OCI-LY7 (cell line): Measurements from ENCODE around the gene PPP2R5C. TPM values are rescaled to one million over a fixed set of nuclear protein-coding genes. Genes with fewer than 3 reads are reported as not detected.
A peak's percentile ranks its signal among the peaks of the same experiment; 100 is the strongest.

Experiments used
- BruUV-seq: library from RNA; stranded (reverse); fragments of 400-500 nt; replicated peaks from 2 replicates; lab custom pipeline; 2021; lab: Mats Ljungman, UMichigan
- CTCF ChIA-PET: fragments of 300-600 bp; sonication (Branson Sonifier 250); formaldehyde crosslinking; loops from one replicate; lab custom pipeline; 2022; ENCODE audit warnings: antibody characterized with exemption; ENCODE audit not compliant: unreplicated experiment; lab: Charles Lee
- POLR2A ChIA-PET: fragments of 300-600 bp; sonication (Branson Sonifier 250); formaldehyde crosslinking; loops from one replicate; lab custom pipeline; 2022; ENCODE audit warnings: antibody characterized with exemption; lab: Charles Lee
- DNase-seq: peaks from one replicate; pipeline ENCODE4 v3.0.0-alpha.2; 2015; ENCODE audit warnings: low spot score
- H2AFZ ChIP-seq: fragments of 200-600 bp; sonication (generic), shearing (Covaris generic); 2 replicates; pipeline ENCODE4 v1.6.1; 2014; ENCODE audit warnings: mild to moderate bottlenecking, antibody characterized with exemption, low read length, moderate library complexity
- H3K27ac ChIP-seq: fragments of 200-600 bp; sonication (generic); 2 replicates; pipeline ENCODE4 v1.5.1; 2014; ENCODE audit warnings: mixed run types, low read depth, mild to moderate bottlenecking, moderate library complexity, low read length, inconsistent platforms; ENCODE audit not compliant: poor library complexity, severe bottlenecking
- H3K36me3 ChIP-seq: fragments of 200-600 bp; sonication (generic); 2 replicates; pipeline ENCODE4 v1.6.1; 2014; ENCODE audit warnings: mild to moderate bottlenecking, antibody characterized with exemption, low read length, moderate library complexity, mixed read lengths; ENCODE audit not compliant: insufficient read depth
- H3K4me1 ChIP-seq: fragments of 200-600 bp; sonication (generic); 2 replicates; pipeline ENCODE4 v1.5.1; 2014; ENCODE audit warnings: mild to moderate bottlenecking, low read length; ENCODE audit not compliant: insufficient read depth, poor library complexity, severe bottlenecking
- H3K4me2 ChIP-seq: fragments of 200-600 bp; sonication (generic); 2 replicates; pipeline ENCODE4 v1.6.1; 2014; ENCODE audit warnings: mild to moderate bottlenecking, low read length
- H3K4me3 ChIP-seq: fragments of 200-600 bp; sonication (generic); 2 replicates; pipeline ENCODE4 v1.5.1; 2014; ENCODE audit warnings: mild to moderate bottlenecking, low read depth, low read length; ENCODE audit not compliant: poor library complexity, severe bottlenecking
- H3K79me2 ChIP-seq: fragments of 200-600 bp; sonication (generic); 2 replicates; pipeline ENCODE4 v1.6.1; 2016; ENCODE audit warnings: low read depth, mild to moderate bottlenecking, low read length, moderate library complexity, mixed read lengths; ENCODE audit not compliant: insufficient read depth
- H3K9me2 ChIP-seq: fragments of 200-600 bp; sonication (generic); 2 replicates; pipeline ENCODE4 v1.6.1; 2016; ENCODE audit warnings: mild to moderate bottlenecking, low read length, mixed read lengths; ENCODE audit not compliant: insufficient read depth
- H3K9me3 ChIP-seq: fragments of 200-600 bp; sonication (generic); 2 replicates; pipeline ENCODE4 v1.6.1; 2014; ENCODE audit warnings: mild to moderate bottlenecking, mixed run types, low read length, mixed read lengths
- H4K20me1 ChIP-seq: fragments of 200-600 bp; sonication (generic); 2 replicates; pipeline ENCODE4 v1.6.1; 2014; ENCODE audit warnings: mild to moderate bottlenecking, antibody characterized with exemption, low read length, moderate library complexity, mixed read lengths; ENCODE audit not compliant: insufficient read depth
- CTCF ChIP-seq: fragments of 200-600 bp; sonication (generic); conservative IDR thresholded peaks from 2 replicates; pipeline ENCODE4 v1.5.1; 2014; ENCODE audit warnings: mild to moderate bottlenecking, antibody characterized with exemption, low read length, moderate library complexity, mixed read lengths
- EZH2phosphoT487 ChIP-seq: fragments of 200-600 bp; sonication (generic); IDR thresholded peaks from 2 replicates; pipeline ENCODE4 v1.6.1; 2018; ENCODE audit warnings: low read depth, borderline replicate concordance, mild to moderate bottlenecking, mixed run types, antibody characterized with exemption, low read length, moderate library complexity, mixed read lengths
- intact Hi-C: fragments of 100-400 bp; cut with micrococcal nuclease; formaldehyde crosslinking; loops from one replicate; pipeline ENCODE4 v1.10.0; 2022; ENCODE audit not compliant: unreplicated experiment
- total RNA-seq, 2 experiments: library from RNA; depleted of rRNA in 1 of 2; stranded (reverse); fragments of >200 nt in 1 of 2; shearing (Covaris generic) in 1 of 2; gene quantifications; 2 replicates each; pipeline ENCODE4 v1.2.3, GENCODE V29; 2014 to 2022

PPP2R5C gene
- total RNA-seq, 2 experiments from 2014 or later: 161 to 236 TPM

DNA sequence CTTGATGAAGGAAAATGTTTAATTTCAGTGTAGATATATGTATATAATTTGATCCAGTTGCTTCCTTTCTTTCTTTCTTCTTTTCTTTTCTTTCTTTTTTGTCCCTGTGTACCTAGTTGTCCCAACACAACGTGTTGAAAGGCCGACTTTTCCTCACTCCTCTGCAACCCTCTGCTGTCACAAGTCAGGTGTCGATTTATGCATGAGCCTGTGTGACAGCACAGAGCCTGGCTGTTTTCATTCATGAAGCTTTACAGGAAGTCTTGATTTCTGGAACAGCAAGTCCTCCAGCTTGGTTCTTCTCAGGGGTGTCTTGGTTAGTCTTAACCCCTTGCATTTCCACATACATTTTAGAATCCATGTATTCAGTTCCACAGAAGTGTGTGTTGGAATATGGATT lies 88.1 kb downstream of the PPP2R5C start:
- Histone ChIP-seq H3K4me1 (peaks cover 86% of the 10 kb centered on the region), H3K36me3 (peaks cover 23% of the 10 kb centered on the region; the same call in 1 of the 2 replicates), H3K79me2 (peaks cover 99% of the 10 kb centered on the region), H3K4me3 (peak overlapping the region; percentile 17), H2AFZ (no peak overlapping the region), H3K27ac (peak overlapping the region; percentile 12), H4K20me1 (peaks cover 55% of the 10 kb centered on the region), H3K9me3 (no peaks in the 10 kb centered on the region), H3K4me2 (peak overlapping the region; percentile 61), H3K9me2 (no peaks in the 10 kb centered on the region)
- DNase-seq: peak; percentile 49
- no TSS peak for BruUV-seq
- intact Hi-C loops: no loop called here
- TF ChIP-seq CTCF (no peak), EZH2phosphoT487 (no peak)
- ChIA-PET CTCF (no interaction called here), POLR2A (interaction anchor here (0.5 to 1.3 kb wide), 6 partner anchors 10 to 76 kb away, joined by 3 to 4 read pairs (median 3); no protein-coding TSS in a partner anchor)

DNA sequence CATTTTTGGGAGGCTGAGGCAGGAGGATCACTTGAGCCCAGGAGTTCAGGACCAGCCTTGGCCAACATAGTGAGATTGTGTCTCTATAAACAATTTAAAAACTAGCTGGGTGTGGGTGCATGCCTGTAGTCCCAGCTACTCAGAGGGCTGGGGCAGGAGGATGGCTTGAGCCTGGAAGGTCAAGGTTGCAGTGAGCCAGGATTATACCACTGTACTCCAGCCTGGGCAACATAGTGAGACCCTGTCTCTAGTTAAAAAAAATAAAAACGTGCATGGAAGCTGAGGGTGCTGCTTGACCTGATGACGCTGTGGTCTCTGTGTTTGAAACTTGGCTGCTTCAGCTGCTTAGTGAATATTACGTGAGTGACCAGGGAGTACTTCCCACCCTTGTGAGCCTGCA lies 89.7 kb downstream of the PPP2R5C start:
- Histone ChIP-seq H3K36me3 (peaks cover 21% of the 10 kb centered on the region), H4K20me1 (peaks cover 41% of the 10 kb centered on the region), H3K9me3 (no peaks in the 10 kb centered on the region), H3K27ac (no peak overlapping the region), H3K9me2 (no peaks in the 10 kb centered on the region), H3K4me3 (no peak overlapping the region), H3K4me1 (peaks cover 71% of the 10 kb centered on the region), H2AFZ (no peak overlapping the region), H3K4me2 (peak overlapping the region; percentile 46; the same call in 1 of the 2 replicates), H3K79me2 (peaks cover 99% of the 10 kb centered on the region)
- no peak for DNase-seq
- ChIA-PET POLR2A (interaction anchor here (0.6 to 1.1 kb wide), 6 partner anchors 17 to 96 kb away, joined by 3 to 5 read pairs (median 4); no protein-coding TSS in a partner anchor), CTCF (no interaction called here)
- TF ChIP-seq CTCF (no peak), EZH2phosphoT487 (no peak)
- intact Hi-C loops: no loop called here
- no TSS peak for BruUV-seq

DNA sequence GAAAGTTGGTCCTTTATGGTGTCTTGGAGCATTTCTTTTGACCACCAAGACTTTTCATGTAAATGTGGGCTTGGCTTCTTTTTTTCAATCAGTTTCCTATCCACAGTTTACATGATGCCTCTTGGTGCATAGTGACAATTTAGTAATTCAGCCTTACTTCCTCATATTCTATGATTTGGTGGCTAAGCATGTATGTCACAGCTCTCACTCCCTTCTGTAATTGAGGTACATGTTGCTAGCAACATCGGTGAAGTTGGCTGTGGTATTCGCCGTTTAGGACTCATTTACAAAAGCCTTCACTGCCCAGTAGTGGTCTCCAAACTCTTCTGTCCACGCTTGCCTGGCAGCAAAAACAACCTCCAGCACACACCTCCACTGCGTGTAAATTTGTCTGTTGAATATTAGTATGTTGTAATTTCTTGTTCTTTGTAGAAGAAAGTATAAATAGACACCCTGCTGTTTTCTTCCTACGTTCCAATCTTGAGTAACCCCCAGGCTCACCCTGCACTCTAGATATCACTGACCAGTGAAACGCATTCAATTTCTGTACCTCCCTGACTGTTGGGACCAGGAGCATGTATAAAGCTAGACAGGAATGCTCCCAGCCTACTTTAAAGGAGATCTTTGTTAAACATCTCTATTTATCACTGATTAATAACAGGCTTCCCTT lies 90.4 kb downstream of the PPP2R5C start:
- intact Hi-C loops: no loop called here
- peak overlapping the region; percentile 46 for H3K4me2 ChIP-seq
- CTCF ChIA-PET: interaction anchor here (0.6 kb wide), 1 partner anchor 147 kb away, joined by 3 read pairs; no protein-coding TSS in a partner anchor

More for the DNA sequence above, 90.4 kb downstream of the PPP2R5C start:
- DNase-seq: no peak
- H3K9me2 ChIP-seq: no peaks in the 10 kb centered on the region
- BruUV-seq: no TSS peak
- no peaks in the 10 kb centered on the region for H3K9me3 ChIP-seq
- H3K79me2 ChIP-seq: peaks cover 99% of the 10 kb centered on the region
- POLR2A ChIA-PET: interaction anchor here (0.5 to 1.1 kb wide), 8 partner anchors 16 to 1592 kb away, joined by 3 to 5 read pairs (median 4); no protein-coding TSS in a partner anchor
- TF ChIP-seq EZH2phosphoT487 (no peak), CTCF (no peak)
- peaks cover 64% of the 10 kb centered on the region for H3K4me1 ChIP-seq
- peaks cover 28% of the 10 kb centered on the region for H3K36me3 ChIP-seq
- peaks cover 35% of the 10 kb centered on the region for H4K20me1 ChIP-seq
- H2AFZ ChIP-seq: no peak overlapping the region
- H3K4me3 ChIP-seq: no peak overlapping the region
- no peak overlapping the region for H3K27ac ChIP-seq
